GM18909 (cell line): ENCODE data around the gene ERVH48-1.
"Not testable (repeated sequence)": the region's sequence is repeated elsewhere in the genome, so short reads cannot be mapped to it uniquely, and the experiment has no call there.

Experiments
- ATAC-seq: cut with Tn5 transposase; IDR thresholded peaks from one replicate; pipeline ENCODE4 v1.9.1; 2021; ENCODE audit warnings: mild to moderate bottlenecking; ENCODE audit not compliant: unreplicated experiment, poor library complexity

The ERVH48-1 gene

DNA sequence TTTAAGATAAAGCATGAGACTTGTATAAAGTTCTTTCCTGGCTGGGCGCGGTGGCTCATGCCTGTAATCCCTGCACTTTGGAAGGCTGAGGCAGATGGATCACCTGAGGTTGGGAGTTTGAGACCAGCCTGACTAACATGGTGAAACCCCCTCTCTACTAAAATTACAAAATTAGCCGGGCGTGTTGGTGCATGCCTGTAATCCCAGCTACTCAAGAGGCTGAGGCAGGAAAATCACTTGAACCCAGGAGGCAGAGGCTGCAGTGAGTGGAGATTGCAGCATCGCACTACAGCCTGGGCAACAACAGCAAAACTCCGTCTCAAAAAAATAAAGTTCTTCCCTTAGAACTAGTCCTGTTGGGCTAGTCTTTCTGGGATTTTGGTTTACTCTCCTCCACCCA, 13.5 kb downstream of the ERVH48-1 start:
- ATAC-seq: not testable (repeated sequence)

DNA sequence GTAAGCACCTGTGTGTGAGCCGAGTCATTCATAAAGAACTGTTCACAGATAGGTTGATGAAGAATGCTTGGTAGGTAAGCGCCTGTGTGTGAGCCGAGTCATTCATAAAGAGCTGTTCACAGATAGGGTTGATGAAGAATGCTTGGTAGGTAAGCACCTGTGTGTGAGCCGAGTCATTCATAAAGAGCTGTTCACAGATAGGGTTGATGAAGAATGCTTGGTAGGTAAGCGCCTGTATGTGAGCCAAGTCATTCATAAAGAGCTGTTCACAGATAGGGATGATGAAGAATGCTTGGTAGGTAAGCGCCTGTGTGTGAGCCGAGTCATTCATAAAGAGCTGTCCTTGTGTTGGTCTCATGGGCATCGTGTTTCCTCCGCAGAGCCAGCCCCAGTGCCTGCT, 16.9 kb downstream of the ERVH48-1 start:
- not testable (repeated sequence) for ATAC-seq

DNA sequence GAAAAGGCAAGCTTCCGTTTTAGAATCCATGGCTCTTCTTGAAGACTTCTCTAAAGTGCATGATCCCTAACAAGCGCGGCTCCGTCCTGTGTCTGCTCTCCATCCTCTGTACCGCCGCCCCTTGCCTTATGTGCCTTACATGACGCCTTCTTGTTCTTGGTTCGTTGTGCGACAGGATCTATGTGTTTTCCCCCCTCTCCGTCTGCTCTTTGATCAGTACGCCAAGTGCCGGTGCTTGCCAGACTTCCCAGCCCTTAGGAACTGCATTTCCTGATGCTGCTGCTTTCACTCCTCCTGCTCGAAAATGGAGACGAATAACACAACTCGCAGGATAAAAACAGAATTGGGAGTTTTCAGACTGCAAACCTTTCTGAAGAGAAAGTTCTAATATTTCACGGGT, 19.2 kb downstream of the ERVH48-1 start:
- ATAC-seq: no peak

DNA sequence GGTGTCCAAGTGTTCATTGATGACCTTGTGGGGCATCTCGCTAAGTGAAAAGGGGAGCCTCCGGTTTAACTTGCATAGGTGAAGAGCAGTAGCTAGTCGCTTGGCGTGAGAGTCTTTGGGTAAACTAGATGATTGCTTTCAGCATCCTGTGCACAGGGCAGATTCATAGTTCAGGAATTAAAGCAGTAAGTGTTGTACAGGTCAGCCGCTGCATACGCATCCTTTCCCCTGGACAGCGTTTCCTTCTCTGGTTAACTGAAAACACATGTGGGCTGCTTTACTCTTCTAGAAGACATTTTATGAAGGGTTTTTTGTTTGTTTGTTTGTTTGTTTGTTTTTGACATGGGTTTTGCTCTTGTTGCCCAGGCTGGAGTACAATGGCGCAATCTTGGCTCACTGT, 20.2 kb downstream of the ERVH48-1 start:
- ATAC-seq: no peak

DNA sequence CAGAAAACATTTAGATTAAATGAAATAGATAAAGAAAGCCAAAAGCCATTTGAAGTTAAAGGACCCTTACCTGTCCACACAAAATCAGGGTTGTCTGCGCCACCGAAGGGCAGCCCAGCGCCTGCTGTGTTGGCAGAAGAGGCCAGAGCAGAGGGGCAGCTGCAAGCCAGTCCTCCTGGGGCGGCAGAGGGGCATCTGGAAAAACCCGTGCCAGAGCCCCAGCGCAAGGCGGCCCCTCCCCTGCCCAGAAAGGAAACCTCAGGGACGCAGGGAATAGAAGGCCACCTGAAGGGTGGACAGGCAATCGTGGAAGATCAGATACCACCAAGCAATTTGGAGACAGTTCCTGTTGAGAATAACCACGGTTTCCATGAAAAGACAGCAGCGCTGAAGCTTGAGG, 21.6 kb downstream of the ERVH48-1 start:
- no peak for ATAC-seq

DNA sequence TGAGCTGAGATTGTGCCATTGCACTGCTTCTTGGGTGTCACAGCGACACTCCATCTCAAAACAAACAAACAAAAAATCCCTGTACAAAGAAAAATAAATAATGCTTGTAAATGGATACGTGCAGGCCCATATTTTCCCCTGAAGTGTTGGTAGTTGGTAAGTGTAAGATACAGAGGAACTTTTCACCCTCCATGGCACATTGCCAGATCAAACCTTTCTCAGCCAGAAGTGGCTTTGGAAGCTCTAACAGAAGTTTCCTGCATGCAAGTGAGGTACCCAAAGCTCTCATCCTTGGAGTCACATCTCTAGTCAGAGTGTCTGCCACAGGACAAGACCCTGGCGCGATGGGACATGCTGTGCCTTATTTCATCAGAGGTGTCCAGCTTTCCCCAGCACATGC, 25.0 kb downstream of the ERVH48-1 start:
- ATAC-seq: no peak

DNA sequence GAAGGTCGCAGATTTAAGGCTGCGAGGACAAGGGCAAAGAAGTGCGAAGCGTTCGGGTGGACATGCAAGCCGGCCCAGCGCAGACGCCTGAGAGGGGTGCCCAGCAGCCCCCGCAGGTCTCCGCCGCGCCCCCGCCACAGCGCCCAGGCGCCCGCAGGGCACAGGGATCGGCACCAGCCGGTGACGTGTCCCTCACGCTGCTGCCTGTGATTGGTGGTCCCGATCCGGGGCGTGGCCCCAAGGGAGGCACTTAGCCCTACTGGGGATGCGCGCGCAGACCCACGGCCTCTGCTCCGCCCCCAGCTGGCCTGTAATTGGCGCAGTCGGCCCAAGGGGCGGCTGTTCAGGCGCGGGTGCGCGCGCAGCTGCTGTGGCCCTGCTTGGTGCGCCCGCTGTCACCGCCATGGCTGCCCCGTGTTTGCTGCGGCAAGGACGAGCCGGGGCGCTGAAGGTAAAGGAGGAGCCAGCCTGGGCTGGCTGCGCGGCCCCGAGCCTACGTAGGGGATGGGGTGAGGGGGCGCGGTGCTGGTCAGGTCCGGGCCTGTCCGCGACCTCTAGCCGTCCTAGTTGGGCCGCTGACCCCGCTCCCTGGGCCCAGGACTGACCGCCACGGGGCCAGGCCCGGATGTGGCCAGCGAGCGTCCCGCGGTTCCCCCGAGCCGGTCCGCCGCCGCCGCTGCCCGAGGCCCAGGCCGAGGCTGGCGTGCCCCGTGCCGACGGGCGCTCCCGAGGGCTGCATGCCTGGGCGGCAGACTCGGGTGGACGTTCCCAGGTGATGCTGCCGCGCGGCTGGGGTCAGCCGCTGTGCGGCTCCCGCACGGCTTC, 32.3 kb downstream of the ERVH48-1 start, which contains the start of gene NDUFV3:
Gene NDUFV3 (plus strand): TSS at position 379 of the 825 bp plus-strand sequence. CDS start 25 bp downstream, at position 404.
- ATAC-seq: peak; percentile 90

DNA sequence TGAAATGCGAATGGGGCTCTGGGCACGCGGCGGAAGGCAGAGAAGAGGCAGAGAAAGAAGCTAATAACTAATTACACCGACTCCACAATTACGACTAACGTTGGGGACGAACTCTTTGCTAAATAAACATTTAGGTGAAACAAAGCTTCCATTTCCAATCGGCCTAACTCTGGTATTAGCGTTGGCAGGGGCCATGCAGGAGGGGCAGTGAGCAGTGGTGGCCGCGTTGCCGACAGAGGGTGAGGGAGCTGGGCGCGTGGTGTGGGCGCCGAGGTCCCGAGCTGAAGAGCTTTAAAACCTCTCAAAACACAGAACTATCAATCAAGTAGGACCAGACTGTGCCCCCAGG, 32.9 kb downstream of the ERVH48-1 start:
- peak; percentile 17 for ATAC-seq

DNA sequence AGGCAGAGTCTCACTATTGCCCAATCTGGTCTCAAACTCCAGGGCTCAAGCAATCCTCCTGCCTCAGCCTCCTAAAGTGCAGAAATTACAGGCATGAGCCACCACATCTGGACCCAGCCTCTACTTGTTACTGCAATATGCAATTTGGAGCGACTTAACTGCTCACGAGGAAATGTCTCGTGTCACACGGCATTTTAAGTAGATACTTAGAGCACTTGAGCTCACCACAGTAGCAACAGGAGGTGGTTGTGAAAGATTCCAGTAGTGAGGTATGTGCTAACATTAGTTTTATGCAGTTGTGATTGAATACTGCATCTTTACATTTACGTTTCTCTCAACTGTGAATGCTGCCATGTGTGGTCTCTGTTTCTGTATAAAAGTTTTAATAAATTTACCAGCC, 38.1 kb downstream of the ERVH48-1 start:
- no peak for ATAC-seq

DNA sequence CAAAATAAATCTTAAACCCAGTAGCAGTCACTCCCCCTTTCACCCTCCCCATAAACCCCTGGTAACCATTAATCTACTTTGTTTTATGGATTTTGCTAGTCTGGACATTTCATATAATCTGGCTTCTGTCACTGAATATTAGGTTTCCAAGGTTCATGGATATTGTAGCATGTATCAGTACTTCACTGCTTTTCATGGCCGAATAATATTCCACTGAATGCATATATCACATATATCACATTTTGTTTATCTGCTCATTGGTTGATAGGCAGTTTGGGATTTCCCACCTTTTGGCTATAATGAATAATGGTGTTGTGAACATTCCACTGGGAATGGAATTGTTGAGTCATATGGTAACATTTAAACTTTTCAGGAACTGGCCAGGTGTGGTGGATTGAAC, 41.5 kb downstream of the ERVH48-1 start:
- ATAC-seq: no peak

DNA sequence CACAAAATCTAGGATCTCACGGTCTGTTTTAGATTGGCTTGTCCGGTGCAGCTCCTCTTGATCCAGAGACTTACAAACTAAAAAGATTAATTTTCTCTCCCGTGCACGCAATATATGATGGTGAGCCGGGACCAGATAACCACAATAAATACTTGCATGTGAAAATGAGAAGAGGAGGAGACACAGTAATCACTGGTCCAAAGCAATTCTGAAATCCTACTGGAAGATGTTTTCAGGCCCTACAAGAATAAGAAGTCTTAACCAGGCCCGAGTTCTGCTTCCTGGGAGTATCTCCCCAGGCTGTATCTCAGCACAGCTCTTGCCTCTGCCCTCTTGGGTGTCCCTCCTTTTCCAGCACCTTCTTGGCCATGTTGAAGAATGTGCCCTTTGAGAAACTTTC, 45.1 kb downstream of the ERVH48-1 start:
- ATAC-seq: no peak

DNA sequence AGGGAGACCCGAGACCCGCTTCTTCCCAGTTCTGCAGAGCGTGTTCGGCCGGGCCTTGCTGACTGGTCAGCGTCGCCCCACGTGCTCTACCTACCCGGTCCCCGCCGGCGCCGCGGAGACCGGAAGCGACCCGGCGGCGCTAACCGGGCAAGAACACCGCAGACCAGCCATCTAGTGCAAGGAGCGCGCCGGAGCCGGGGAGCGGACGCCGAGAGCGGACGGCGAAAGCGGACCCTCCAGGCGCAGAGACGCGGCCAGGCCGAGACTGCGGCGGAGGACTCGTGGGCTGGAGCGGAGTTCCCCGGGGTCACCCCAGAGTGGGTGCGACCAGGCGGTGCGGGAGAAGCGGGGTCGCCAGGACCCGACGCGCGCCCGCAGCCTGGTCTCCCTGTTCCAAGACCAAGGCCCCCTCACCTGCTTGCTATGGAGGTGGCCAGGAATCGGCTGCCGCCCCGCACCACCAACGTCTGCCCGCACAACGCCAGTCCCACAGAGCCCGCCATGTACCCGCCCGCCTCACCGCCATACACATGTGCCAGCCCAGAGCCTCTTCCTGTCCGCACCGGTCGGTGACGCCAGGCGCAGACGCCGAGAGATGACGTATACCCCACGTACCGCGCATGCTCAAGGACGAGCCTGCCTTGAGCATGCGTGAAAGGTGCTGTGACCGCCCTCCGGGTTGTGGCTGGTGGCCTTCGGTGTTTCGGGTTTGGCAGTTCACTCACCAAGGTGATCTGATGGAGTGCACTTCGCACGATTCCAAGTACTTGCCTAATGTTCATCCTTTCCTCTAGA, 46.2 kb downstream of the ERVH48-1 start, which contains the start of gene WDR4:
Gene WDR4 (minus strand): TSS at position 547 of the 795 bp plus-strand sequence. CDS start 44 bp downstream, at position 503.
- peak; percentile 88 for ATAC-seq

DNA sequence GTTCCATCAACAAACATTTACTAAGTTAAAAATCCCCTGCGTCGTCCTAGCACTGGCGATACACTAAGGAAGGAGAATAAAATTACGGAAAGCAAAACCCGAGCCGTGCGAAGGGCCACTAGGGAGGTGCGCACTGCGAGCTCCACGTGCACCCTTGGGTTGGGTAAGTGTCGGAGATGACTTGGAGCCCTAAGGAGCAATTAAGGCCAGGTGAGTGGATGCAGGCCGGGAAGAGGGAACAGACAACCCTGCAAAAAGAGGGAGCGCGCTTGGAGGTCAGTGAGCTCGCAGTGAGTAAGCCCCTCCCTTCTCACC, 46.8 kb downstream of the ERVH48-1 start:
- ATAC-seq: peak; percentile 22

DNA sequence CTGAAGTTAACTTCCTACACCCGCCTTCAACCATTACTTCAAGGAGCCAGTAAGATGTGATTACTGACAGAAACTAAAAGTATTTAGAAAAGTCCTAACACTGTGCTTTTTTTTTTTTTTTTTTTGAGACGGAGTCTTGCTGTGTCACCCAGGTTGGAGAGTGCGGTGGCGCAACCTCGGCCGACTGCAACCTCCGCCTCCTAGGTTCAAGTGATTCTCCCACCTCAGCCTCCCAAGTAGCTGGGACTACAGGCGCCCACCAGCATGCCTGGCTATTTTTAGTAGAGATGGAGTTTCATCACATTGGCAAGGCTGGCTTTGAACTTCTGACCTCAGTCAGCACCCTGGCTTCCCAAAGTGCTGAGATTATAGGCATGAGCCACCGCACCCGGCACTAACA, 49.6 kb downstream of the ERVH48-1 start:
- ATAC-seq: not testable (repeated sequence)

DNA sequence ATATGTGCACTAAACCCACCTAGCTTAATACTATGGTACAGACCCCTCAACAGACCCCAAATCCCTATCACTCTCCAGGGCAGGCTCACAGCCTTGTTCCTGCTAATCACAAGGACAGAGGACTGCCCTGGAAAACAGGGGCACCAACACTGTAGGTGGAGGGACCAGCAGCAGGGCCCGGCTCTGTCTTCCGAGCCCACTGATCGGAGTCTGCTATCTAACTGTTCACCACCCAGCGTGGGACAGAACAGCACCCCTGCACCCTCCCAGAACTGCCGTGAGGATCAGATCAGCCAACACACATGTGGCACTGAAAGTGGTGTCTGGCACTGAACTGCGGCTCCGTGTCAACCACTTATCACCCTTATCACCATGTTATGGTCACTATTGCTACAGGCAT, 52.3 kb downstream of the ERVH48-1 start:
- no peak for ATAC-seq

DNA sequence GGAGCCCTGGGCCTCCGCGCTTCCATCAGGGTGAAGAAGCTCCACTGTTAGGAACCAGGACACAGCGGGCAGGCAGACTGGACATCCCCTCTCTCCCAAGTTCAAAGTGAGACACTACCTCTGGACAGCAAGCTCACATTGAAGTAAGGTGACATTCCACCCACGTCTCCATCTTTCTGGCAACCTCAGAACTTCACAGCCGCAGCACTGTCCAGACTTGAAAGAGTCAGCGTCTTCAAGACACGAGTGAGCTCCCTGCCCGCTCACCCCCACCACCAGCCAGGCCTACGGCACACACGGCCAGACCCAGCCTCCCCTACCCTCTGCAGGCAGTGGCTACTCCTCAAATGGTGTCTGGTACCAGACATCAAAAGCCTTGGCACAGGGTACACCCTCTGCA, 57.2 kb downstream of the ERVH48-1 start:
- no peak for ATAC-seq
